ENCODE results near the gene RBM23.

GRCh38 chr14:22895402-22895801 lies 23.5 kb downstream of the RBM23 start:
- TF ChIP-seq EZH2 (IDR thresholded peaks at IDR 0.05; ENCODE audit: borderline replicate concordance, low read length) (no peak), CTCF (IDR thresholded peaks at IDR 0.05; ENCODE audit: low read length) (no peak)
